ENCODE measurements around the gene FGFR2. TPM values are rescaled to one million over a fixed set of nuclear protein-coding genes. Genes with fewer than 3 reads are reported as not detected.
"Not testable (repeated sequence)": the region's sequence is repeated elsewhere in the genome, so short reads cannot be mapped to it uniquely, and the experiment has no call there.

The FGFR2 gene
- total RNA-seq, 1 donor from 2014 or later = 0.30 TPM

GRCh38 chr10:121532292-121532864 lies 65.9 kb downstream of the FGFR2 start:
- intact Hi-C loops (cut with DNase I) = no loop called here

DNA sequence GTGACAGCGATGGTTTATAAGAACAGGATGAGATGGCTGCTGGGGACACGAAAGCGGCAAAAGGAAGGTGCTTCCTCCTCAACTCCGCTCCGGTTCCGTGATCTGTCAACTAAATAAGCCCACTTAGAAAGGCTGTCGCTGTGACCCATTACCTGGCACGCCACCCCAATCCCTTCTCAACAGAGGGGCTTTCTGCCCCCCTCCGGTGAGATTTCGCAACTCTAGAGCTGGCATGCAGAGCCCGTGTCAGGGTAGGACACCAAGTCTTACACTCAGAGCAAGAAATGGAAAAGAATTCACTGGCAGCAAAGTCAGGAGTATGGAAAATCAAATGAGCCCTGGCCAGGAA lies 66.4 kb downstream of the FGFR2 start:
- intact Hi-C loops (cut with DNase I) = no loop called here
- DNase-seq (no peak), ATAC-seq (ENCODE audit: poor library complexity) (no peak)

More at GRCh38 chr10:121532292-121532864, 65.9 kb downstream of the FGFR2 start:
- no peak for DNase-seq
- no peak for ATAC-seq (ENCODE audit: poor library complexity)

DNA sequence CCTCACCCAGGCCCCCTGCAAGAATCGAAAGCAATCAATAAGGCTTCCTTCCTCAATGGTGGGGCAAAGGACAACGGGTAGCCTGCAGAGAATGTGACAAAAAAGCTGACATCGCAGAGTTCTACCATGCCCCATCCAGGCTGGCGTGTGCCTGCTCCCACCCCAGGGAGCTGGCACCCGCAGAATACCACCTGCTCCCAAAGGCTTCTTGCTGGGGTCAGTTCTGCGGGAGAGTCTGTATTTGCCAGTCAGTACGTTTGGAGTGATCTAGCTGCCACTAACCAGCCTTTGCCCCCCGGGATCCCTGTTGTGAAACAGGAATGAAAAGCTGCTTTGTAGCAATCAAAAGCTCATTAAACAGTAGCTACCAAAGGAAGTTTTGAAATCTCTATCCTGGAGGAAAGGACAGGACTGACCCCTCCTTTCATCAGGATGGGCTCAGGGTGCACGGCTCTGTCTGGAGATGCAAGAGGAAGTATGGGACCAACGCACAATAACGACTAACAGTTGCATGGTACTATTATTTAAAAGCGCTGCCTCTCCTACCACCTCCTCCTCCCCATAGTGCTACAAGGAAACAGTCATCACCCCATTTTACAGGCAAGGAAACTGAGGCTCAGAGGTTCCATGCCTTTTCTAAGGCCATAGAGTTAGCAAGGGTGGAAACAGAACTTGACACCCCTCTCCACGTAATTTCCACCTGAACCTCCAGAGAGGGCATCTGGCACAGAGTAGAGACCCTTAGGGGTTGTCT lies 67.0 kb downstream of the FGFR2 start:
- intact Hi-C loops (cut with DNase I) = no loop called here
- no peak for DNase-seq
- no peak for ATAC-seq (ENCODE audit: poor library complexity)

GRCh38 chr10:121530481-121531075 lies 67.7 kb downstream of the FGFR2 start:
- DNase-seq (no peak), ATAC-seq (ENCODE audit: poor library complexity) (no peak)
- intact Hi-C loops (cut with DNase I) = no loop called here

DNA sequence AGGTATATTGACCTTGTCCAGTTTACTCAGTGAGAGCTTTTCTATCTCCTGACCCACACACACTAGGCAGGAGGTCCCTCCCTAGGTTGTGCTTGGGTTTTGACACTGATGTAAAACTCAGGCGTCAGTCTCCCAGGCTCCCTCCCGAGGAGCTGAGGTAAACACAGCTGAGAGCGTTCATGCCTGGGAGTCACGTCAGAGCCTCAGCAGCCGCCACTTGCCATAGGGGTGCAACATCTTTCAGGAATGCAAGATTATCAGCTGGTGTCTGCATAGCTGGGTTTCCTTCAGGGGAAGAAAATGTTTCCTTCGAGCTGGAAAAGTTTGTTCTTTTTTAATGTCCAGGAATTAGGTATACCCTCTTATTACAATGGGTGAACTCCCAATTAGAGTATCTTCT lies 70.6 kb downstream of the FGFR2 start:
- intact Hi-C loops (cut with DNase I) = no loop called here
- DNase-seq (no peak), ATAC-seq (ENCODE audit: poor library complexity) (no peak)

DNA sequence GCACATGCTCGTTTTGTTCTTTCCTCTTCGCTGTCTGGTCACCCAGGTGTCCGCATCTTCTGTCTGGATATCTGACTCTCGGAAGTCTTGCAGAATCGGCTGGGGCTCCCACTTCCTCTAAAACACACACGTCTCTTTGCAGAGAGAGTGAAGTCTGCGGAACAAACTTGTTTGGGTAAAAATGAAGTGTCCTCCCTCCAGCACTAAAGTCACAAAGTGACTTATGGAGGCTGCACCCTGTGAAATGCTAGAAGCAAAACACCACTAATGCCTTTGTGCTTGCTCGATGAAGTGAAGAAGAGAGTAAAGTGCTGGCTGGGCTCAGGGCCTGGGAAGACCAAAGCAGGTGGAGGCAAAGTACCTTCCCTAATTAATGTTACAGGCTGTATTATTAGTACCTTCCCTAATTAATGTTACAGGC lies 71.4 kb downstream of the FGFR2 start:
- no peak for DNase-seq
- intact Hi-C loops (cut with DNase I) = no loop called here
- ATAC-seq (ENCODE audit: poor library complexity) = no peak

DNA sequence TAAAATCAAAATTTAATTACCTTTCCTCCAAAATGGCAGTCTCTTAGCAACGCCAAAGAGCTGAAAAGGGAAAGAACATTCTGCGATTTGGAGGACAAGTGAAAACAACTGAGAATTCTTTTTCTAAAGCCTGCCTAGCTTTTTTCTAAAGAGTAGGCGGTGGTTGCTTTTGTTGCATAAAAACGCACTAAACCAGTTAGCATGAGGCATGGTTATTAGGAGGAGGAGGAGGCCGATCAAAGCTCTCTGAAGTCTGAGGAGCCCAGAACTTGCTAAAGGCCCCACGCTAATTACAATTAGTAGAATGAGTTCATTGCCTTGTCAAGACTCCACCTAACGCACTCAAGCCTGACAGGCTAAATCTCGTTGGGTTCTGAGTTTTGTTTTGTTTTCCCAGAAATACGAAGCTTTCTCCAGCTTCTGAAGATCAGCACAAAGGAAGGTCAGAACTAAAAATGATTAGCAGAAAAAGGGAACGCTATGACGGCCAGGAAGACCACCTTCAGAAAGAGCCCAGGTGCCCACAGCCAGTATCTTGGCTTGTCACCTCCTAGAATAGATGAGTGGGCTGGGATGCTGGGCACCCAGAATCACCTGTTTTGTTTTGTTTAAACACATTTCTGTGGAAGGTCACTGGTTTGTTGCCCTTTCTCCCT lies 72.0 kb downstream of the FGFR2 start:
- intact Hi-C loops (cut with DNase I) = no loop called here
- DNase-seq (no peak), ATAC-seq (ENCODE audit: poor library complexity) (no peak)

DNA sequence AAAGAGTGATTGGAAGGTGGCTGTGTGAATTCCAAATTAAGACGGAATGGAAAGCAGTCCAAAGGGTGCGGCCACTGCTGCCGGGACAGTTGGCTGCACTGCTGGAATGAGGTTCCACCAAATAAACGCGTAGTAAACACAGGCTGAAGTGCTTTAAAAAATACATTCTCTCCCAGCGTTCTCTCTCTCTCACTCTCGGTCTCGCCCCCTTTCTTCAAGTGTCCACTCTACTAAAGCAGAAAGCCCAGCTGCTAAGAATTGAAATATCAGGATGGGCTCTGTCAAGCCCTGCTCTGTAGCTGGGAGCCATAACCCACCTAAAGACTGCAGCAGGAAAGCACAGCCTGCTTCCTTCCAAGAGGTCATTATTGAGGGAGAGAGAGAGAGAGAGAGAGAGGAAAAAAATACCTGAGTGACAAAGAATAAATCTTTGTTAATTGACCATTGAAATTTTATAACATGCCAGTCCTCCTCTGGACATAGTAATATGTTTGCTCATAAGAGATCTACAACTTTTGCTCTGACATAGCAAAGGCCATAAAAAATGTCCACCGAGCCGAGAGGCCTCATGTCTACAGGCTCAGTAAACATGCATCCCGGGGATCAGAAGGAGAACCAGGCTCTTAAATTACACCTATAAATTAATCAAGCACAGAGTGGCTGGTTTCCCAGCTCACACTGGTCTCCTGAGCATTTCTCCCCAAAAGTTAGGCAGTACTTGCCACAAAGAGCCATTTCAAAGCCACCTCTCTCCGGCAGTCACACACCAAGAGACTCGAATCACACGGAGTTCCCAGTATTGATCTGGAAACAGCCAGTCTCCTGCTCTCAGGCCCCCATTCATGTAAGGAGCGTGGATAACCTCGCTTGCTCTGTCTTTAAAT lies 72.8 kb downstream of the FGFR2 start:
- ATAC-seq (ENCODE audit: poor library complexity) = no peak
- no peak for DNase-seq
- intact Hi-C loops (cut with DNase I) = no loop called here

- intact Hi-C loops (cut with DNase I) = no loop called here
- no peak for DNase-seq
- ATAC-seq (ENCODE audit: poor library complexity) = no peak
Measured at GRCh38 chr10:121524157-121524817, 74.0 kb downstream of the FGFR2 start.

DNA sequence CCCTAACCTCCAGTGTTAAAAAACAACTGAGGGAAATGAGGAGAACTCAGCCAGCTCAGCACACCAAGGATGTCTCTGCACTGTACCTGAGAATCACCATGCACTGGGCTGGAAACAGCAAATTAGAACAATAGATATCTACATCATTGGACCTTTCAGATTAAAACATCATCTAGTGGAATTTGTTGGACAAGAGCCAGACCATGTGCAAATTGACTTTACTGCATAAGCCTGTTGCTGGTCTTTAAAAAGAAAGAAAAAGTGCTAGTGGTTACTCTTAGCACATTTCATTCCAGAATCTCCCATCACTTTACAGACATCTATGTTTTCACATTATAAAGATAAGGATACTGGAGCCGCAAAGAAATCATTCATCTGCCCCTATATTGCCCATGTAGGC lies 75.4 kb downstream of the FGFR2 start:
- intact Hi-C loops (cut with DNase I) = no loop called here
- ATAC-seq (ENCODE audit: poor library complexity) = no peak
- DNase-seq = no peak

GRCh38 chr10:121521794-121522556 lies 76.3 kb downstream of the FGFR2 start:
- intact Hi-C loops (cut with DNase I) = no loop called here
- ATAC-seq (ENCODE audit: poor library complexity) (no peak), DNase-seq (no peak)

GRCh38 chr10:121520526-121520925 lies 77.7 kb downstream of the FGFR2 start:
- intact Hi-C loops (cut with DNase I); ATAC-seq (ENCODE audit: poor library complexity); DNase-seq: not testable (repeated sequence)

DNA sequence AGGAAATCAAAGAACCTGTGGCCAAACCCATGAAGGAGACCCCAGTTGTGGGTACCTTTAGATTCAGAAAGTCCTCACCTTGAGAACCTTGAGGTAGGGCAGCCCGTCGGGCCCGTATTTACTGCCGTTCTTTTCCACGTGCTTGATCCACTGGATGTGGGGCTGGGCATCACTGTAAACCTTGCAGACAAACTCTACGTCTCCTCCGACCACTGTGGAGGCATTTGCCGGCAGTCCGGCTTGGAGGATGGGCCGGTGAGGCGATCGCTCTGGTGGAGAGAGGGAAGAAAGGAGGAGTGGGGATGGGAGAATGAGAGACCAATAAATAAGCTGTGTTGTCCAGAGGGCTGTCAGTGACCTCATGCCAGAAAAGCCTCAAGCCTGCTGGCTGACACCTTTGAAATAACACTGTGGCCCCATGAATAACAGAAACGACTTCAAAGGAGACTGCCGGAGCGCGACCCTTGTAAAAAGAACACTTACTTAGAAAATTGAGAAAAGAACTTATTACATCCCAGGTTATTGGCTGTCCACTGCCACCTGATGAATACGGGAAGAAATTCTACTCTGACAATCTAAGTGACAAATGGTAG lies 78.2 kb downstream of the FGFR2 start:
- no peak for ATAC-seq (ENCODE audit: poor library complexity)
- no peak for DNase-seq
- intact Hi-C loops (cut with DNase I) = no loop called here

- ATAC-seq (ENCODE audit: poor library complexity) = no peak
- intact Hi-C loops (cut with DNase I) = no loop called here
- DNase-seq = no peak
Measured at GRCh38 chr10:121519411-121519810, 78.8 kb downstream of the FGFR2 start.

GRCh38 chr10:121518333-121518732 lies 79.9 kb downstream of the FGFR2 start:
- intact Hi-C loops (cut with DNase I) = no loop called here
- ATAC-seq (ENCODE audit: poor library complexity) (no peak), DNase-seq (no peak)

DNA sequence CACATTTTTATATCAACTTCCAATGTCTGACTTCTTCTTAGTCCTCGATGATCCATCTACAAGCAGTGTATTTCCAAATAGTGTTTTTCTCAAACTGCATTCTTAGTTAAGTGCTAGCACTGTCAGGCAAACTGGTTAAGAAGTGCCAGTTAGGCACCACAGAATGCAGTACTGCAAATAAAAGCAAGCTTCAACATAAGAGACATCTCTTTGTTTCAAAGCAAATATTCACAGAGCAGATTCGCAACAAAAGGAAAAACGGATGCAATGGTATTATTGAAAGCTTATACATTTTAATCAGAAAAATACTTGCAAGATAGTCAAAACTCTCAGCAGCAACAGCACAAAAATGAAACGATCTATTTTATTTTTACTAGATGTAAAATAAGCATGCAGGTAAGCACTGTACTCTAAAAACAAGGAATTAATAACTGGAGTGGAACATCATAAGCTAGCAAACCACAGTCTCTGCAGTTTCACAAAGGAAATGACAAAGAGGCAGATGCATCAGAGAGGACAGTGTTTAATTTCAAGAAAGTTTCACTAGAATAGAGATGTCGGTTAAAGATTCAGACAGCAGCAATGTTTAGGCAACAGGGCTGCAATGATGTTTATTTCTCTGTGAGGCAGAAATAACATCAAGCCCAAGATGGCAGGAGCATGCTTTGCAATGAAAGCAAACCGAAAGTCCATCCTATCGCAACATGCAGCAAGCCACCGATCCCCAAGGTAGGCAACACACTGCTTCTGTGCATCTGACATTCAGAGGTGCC lies 82.0 kb downstream of the FGFR2 start:
- no peak for DNase-seq
- intact Hi-C loops (cut with DNase I) = no loop called here
- no peak for ATAC-seq (ENCODE audit: poor library complexity)

All from Right ventricle myocardium superior (tissue), 1 donor.